ENCODE measurements around the gene LCORL. TPM values are rescaled to one million over a fixed set of nuclear protein-coding genes. Genes with fewer than 3 reads are reported as not detected.

Gene LCORL
- total and polyA plus RNA-seq, 2 experiments from 2014 or later, result 21.0 to 28.7 TPM

GRCh38 chr4:17884063-17884462 is 137.5 kb downstream of the LCORL start:
- H3F3A ChIP-seq (replicated peaks; ENCODE audit: low read depth), result no peaks in the 10 kb centered on the region
- H2AFZ ChIP-seq, result no peak overlapping the region
- Mint-ChIP-seq H3K4me3 (no peak overlapping the region), H3K36me3 (ENCODE audit: low read depth) (no peaks in the 10 kb centered on the region), H3K27me3 (ENCODE audit: insufficient read depth, low read depth, poor library complexity) (no peaks in the 10 kb centered on the region), H3K9me3 (no peaks in the 10 kb centered on the region), H3K4me1 (peaks cover 7% of the 10 kb centered on the region; the same call in 2 of the 3 replicates), H3K27ac (no peak overlapping the region)
- ATAC-seq, result no peak
- H3K4me3 ChIP-seq, result no peak overlapping the region
- H3K4me1 ChIP-seq (ENCODE audit: insufficient read depth), result 0 out of 2 replicates have a peak, but pooled peaks cover 2% of the 10 kb centered on the region
- no peak overlapping the region for H3K27ac ChIP-seq (ENCODE audit: low read depth)
- no peaks in the 10 kb centered on the region for H3K9me2 ChIP-seq (ENCODE audit: insufficient read depth)
- DNase-seq (ENCODE audit: low spot score), result no peak
- no peaks in the 10 kb centered on the region for H4K20me1 ChIP-seq (replicated peaks; ENCODE audit: insufficient read depth)
- no peak overlapping the region for H3K4me2 ChIP-seq
- no peaks in the 10 kb centered on the region for H3K27me3 ChIP-seq (ENCODE audit: insufficient read depth)
- no peaks in the 10 kb centered on the region for H3K79me2 ChIP-seq (replicated peaks; ENCODE audit: insufficient read depth)
- H3K36me3 ChIP-seq (ENCODE audit: insufficient read depth), result no peaks in the 10 kb centered on the region
- TF ChIP-seq CREB1 (CRISPR knock-in tag; IDR thresholded peaks at IDR 0.05; ENCODE audit: low read depth) (no peak), ETS1 (IDR thresholded peaks at IDR 0.05) (no peak), ZNF462 (CRISPR knock-in tag; IDR thresholded peaks at IDR 0.05) (no peak), REST (IDR thresholded peaks at IDR 0.05; ENCODE audit: unreplicated experiment) (no peak), EZH2phosphoT487 (IDR thresholded peaks at IDR 0.05; ENCODE audit: unreplicated experiment) (no peak), NANOG (IDR thresholded peaks at IDR 0.05; ENCODE audit: borderline replicate concordance) (no peak), ZNF114 (CRISPR knock-in tag; IDR thresholded peaks at IDR 0.05) (no peak), POLR2AphosphoS5 (IDR thresholded peaks at IDR 0.05; ENCODE audit: low read depth) (no peak), JUNB (IDR thresholded peaks at IDR 0.05; ENCODE audit: unreplicated experiment) (no peak), ZNF331 (CRISPR knock-in tag; IDR thresholded peaks at IDR 0.05; ENCODE audit: low read depth) (no peak), STAT1 (IDR thresholded peaks at IDR 0.05; ENCODE audit: unreplicated experiment) (no peak), EZH2 (IDR thresholded peaks at IDR 0.05; ENCODE audit: low read depth, unreplicated experiment) (no peak), CTCF (conservative IDR thresholded peaks at IDR 0.05; ENCODE audit: low read depth in 2 of 2) (no peak)
